ENCODE results near the gene TOMM34.

- TF ChIP-seq CTCF (IDR thresholded peaks at IDR 0.05), result no peak
- no peak for TF ChIP-seq POLR2A (IDR thresholded peaks at IDR 0.05)
Measured at GRCh38 chr20:44959082-44959637, 1.0 kb downstream of the TOMM34 start.
